ENCODE measurements around the gene CDKN1A.
A peak's percentile ranks its signal among the peaks of the same experiment; 100 is the strongest.

The CDKN1A gene

GRCh38 chr6:36676141-36677058 is 2.1 kb upstream of the CDKN1A start:
- no peak for TF ChIP-seq CTCF (IDR thresholded peaks at IDR 0.05; ENCODE audit: insufficient read depth, low read length, poor library complexity, severe bottlenecking)
- H3K36me3 ChIP-seq (ENCODE audit: control insufficient read depth, insufficient read depth, low read length): peaks cover 10% of the 10 kb centered on the region
- peak; percentile 52 for DNase-seq (ENCODE audit: extremely low read depth, insufficient read length)
- H3K4me3 ChIP-seq (replicated peaks; ENCODE audit: low read depth, low read length): peak overlapping the region; percentile 59
- H3K27me3 ChIP-seq (replicated peaks; ENCODE audit: control insufficient read depth, insufficient read depth, low read length): no peaks in the 10 kb centered on the region

- TF ChIP-seq CTCF (IDR thresholded peaks at IDR 0.05; ENCODE audit: insufficient read depth, low read length, poor library complexity, severe bottlenecking): no peak
- Histone ChIP-seq H3K4me3 (replicated peaks; ENCODE audit: low read depth, low read length) (peak overlapping the region; percentile 80), H3K27me3 (replicated peaks; ENCODE audit: control insufficient read depth, insufficient read depth, low read length) (no peaks in the 10 kb centered on the region), H3K36me3 (ENCODE audit: control insufficient read depth, insufficient read depth, low read length) (peaks cover 11% of the 10 kb centered on the region)
- DNase-seq (ENCODE audit: extremely low read depth, insufficient read length): no peak
Measured at GRCh38 chr6:36677059-36677749, 1.3 kb upstream of the CDKN1A start.

GRCh38 chr6:36677753-36678487 is 594 bp upstream of the CDKN1A start:
- no peak for TF ChIP-seq CTCF (IDR thresholded peaks at IDR 0.05; ENCODE audit: insufficient read depth, low read length, poor library complexity, severe bottlenecking)
- no peak for DNase-seq (ENCODE audit: extremely low read depth, insufficient read length)
- H3K27me3 ChIP-seq (replicated peaks; ENCODE audit: control insufficient read depth, insufficient read depth, low read length): no peaks in the 10 kb centered on the region
- peak overlapping the region; percentile 80 for H3K4me3 ChIP-seq (replicated peaks; ENCODE audit: low read depth, low read length)
- H3K36me3 ChIP-seq (ENCODE audit: control insufficient read depth, insufficient read depth, low read length): peaks cover 18% of the 10 kb centered on the region

- peak; percentile 60 for DNase-seq (ENCODE audit: extremely low read depth, insufficient read length)
- H3K4me3 ChIP-seq (replicated peaks; ENCODE audit: low read depth, low read length): peak overlapping the region; percentile 80
- H3K27me3 ChIP-seq (replicated peaks; ENCODE audit: control insufficient read depth, insufficient read depth, low read length): no peaks in the 10 kb centered on the region
- H3K36me3 ChIP-seq (ENCODE audit: control insufficient read depth, insufficient read depth, low read length): peaks cover 31% of the 10 kb centered on the region
- no peak for TF ChIP-seq CTCF (IDR thresholded peaks at IDR 0.05; ENCODE audit: insufficient read depth, low read length, poor library complexity, severe bottlenecking)
Measured at GRCh38 chr6:36679043-36679833, 724 bp downstream of the CDKN1A start.
